ENCODE results near the gene CRMP1. TPM values are rescaled to one million over a fixed set of nuclear protein-coding genes. Genes with fewer than 3 reads are reported as not detected.

The CRMP1 gene
- total and polyA plus RNA-seq, 2 of the 8 experiments (the other 6 are each of a cell fraction or from before 2014, with no cell fraction given): 120 to 131 TPM

- no peak overlapping the region for H2BK5ac ChIP-seq (ENCODE audit: low read depth, low read length)
- H4K5ac ChIP-seq (ENCODE audit: insufficient read length, low read depth, low read length): no peak overlapping the region
- no peak overlapping the region for H4K91ac ChIP-seq (replicated peaks; ENCODE audit: insufficient read length, low read length)
- FAIRE-seq (no peak), DNase-seq (ENCODE audit: low read depth in 1 of 2, low spot score in 2 of 2) (no peak)
- H3K14ac ChIP-seq (ENCODE audit: insufficient read length): no peak overlapping the region
- no peak overlapping the region for H2BK120ac ChIP-seq (replicated peaks; ENCODE audit: low read depth, low read length)
- no peak overlapping the region for H3K23ac ChIP-seq (ENCODE audit: insufficient read length)
- no peak overlapping the region for H3K4me2 ChIP-seq (ENCODE audit: insufficient read depth in 1 of 2, low read depth in 2 of 2, low read length in 2 of 2)
- no peak overlapping the region for H3K18ac ChIP-seq (ENCODE audit: extremely low read depth, low read length)
- H4K20me1 ChIP-seq (replicated peaks in 1 of 2; ENCODE audit: control insufficient read depth in 1 of 2, insufficient read depth in 2 of 2, low read length in 2 of 2): no peaks in the 10 kb centered on the region
- H3K4me1 ChIP-seq (replicated peaks in 1 of 4; ENCODE audit: control insufficient read depth in 3 of 4, insufficient read depth in 4 of 4, low read length in 3 of 4): no peaks in the 10 kb centered on the region
- H3K56ac ChIP-seq (replicated peaks; ENCODE audit: insufficient read length, low read depth, low read length): no peak overlapping the region
- no peak overlapping the region for H3K9ac ChIP-seq (replicated peaks in 1 of 4; ENCODE audit: extremely low read depth in 1 of 4, low read depth in 3 of 4, low read length in 3 of 4)
- H2BK15ac ChIP-seq (ENCODE audit: low read length): no peak overlapping the region
- H3K27me3 ChIP-seq (replicated peaks in 1 of 4; ENCODE audit: control insufficient read depth in 3 of 4, extremely low read depth in 1 of 4, insufficient read depth in 3 of 4, low read length in 3 of 4): no peaks in the 10 kb centered on the region
- H2BK12ac ChIP-seq (ENCODE audit: low read depth, low read length): no peak overlapping the region
- H4K8ac ChIP-seq (ENCODE audit: extremely low read depth, insufficient read depth, low read length): no peak overlapping the region
- WGBS, 2 experiments (ENCODE audit: extremely low coverage in 1 of 2, insufficient coverage in 1 of 2, insufficient read length in 1 of 2, insufficient replicate concordance in 2 of 2, low coverage in 1 of 2, low lambda C conversion rate in 2 of 2, missing lambda C conversion rate in 1 of 2): 57% methylated on average over 1 of the region's 1 CpG; no CpG with 5 or more reads in 1 of the 2 experiments
- ChIA-PET CTCF (ENCODE audit: partially characterized antibody) (interaction anchor here (0.6 to 2.3 kb wide), 22 partner anchors 10 to 797 kb away, joined by 3 to 17 read pairs (median 4); no protein-coding TSS in a partner anchor), POLR2A (ENCODE audit: partially characterized antibody) (interaction anchor here (1.1 kb wide), 1 partner anchor 40 kb away, joined by 3 read pairs; no protein-coding TSS in a partner anchor)
- no peak overlapping the region for H2AK5ac ChIP-seq (ENCODE audit: low read depth, low read length)
- H3K79me2 ChIP-seq (ENCODE audit: control insufficient read depth in 1 of 2, insufficient read depth in 2 of 2, low read length in 2 of 2): no peaks in the 10 kb centered on the region
- no peak overlapping the region for H3K4me3 ChIP-seq (ENCODE audit: extremely low read depth in 1 of 4, insufficient read depth in 2 of 4, low read depth in 3 of 4, low read length in 4 of 4)
- peaks cover 0 to 4% (median 3%) of the 10 kb centered on the region in 4 experiments; a peak in 6 of 8 replicates for H3K36me3 ChIP-seq (ENCODE audit: control insufficient read depth in 2 of 4, insufficient read depth in 4 of 4, low read length in 3 of 4)
- no peak overlapping the region for H2AFZ ChIP-seq (ENCODE audit: low read length)
- no peak overlapping the region for H3K4ac ChIP-seq (replicated peaks; ENCODE audit: insufficient read length, low read depth, low read length)
- H3K23me2 ChIP-seq (ENCODE audit: low read depth, low read length): no peaks in the 10 kb centered on the region
- H3K79me1 ChIP-seq (ENCODE audit: low read depth, low read length): no peaks in the 10 kb centered on the region
- no peak overlapping the region for H3K27ac ChIP-seq (ENCODE audit: low read depth, low read length)
- H3K9me3 ChIP-seq (ENCODE audit: insufficient read depth in 2 of 2, low read depth in 1 of 2, low read length in 1 of 2): no peaks in the 10 kb centered on the region; a peak in 1 of 4 replicates
- H2BK20ac ChIP-seq (ENCODE audit: low read length): no peak overlapping the region
- TF ChIP-seq SIRT6 (IDR thresholded peaks at IDR 0.05; ENCODE audit: low read length): no peak
- no peak for TF ChIP-seq TAF7 (optimal IDR thresholded peaks at IDR 0.05; ENCODE audit: borderline replicate concordance, low read depth, low read length)
- TF ChIP-seq HDAC2 (IDR thresholded peaks at IDR 0.05; ENCODE audit: borderline replicate concordance in 1 of 2, low read depth in 2 of 2, low read length in 2 of 2): no peak
- no peak for TF ChIP-seq POLR2A (IDR thresholded peaks at IDR 0.05; ENCODE audit: control extremely low read depth in 1 of 2, low read depth in 2 of 2, low read length in 2 of 2)
- no peak for TF ChIP-seq CBX8 (IDR thresholded peaks at IDR 0.05; ENCODE audit: borderline replicate concordance, low read depth, low read length)
- no peak for TF ChIP-seq KDM1A (IDR thresholded peaks at IDR 0.05; ENCODE audit: borderline replicate concordance, low read length)
- TF ChIP-seq POU5F1 (IDR thresholded peaks at IDR 0.05; ENCODE audit: low read depth, low read length): no peak
- TF ChIP-seq CTBP2 (IDR thresholded peaks at IDR 0.05; ENCODE audit: borderline replicate concordance, insufficient read depth, insufficient read length, low read length): no peak
- no peak for TF ChIP-seq CTCF (IDR thresholded peaks at IDR 0.05; ENCODE audit: control extremely low read depth in 1 of 3, insufficient read depth in 1 of 3, low read depth in 1 of 3, low read length in 3 of 3)
- TF ChIP-seq EGR1 (IDR thresholded peaks at IDR 0.05; ENCODE audit: borderline replicate concordance, low read depth, low read length): no peak
- TF ChIP-seq CHD2 (IDR thresholded peaks at IDR 0.05; ENCODE audit: low read length): no peak
- TF ChIP-seq FOSL1 (IDR thresholded peaks at IDR 0.05; ENCODE audit: insufficient read depth, low read depth, low read length): no peak
Measured at GRCh38 chr4:5790546-5790857, 102.4 kb downstream of the CRMP1 start.

Measured in H1 (cell line).